Measurements from ENCODE around the gene ASCC2.
"Not testable (repeated sequence)": the region's sequence is repeated elsewhere in the genome, so short reads cannot be mapped to it uniquely, and the experiment has no call there.

The ASCC2 gene

DNA sequence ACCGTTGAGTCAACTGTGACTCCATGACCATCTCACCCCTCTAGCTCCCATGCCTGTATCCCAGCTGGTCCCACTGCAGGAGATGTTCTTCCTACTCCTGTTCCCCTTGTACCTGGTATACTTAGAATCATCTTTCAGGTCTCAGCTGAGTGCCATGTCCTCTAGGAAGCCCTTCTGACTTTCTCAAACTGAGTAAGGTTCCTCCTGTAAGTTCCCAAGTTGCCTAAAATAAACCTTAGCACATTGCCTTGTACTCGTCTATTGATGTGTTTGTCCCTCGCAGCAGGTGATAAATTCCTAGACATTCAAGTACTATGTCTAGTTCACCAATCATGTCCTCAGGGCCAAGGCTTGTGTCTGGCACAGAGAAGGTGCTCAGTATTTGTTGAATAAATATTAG is 18.4 kb upstream of the ASCC2 start:
- DNase-seq (ENCODE audit: low spot score): no peak

DNA sequence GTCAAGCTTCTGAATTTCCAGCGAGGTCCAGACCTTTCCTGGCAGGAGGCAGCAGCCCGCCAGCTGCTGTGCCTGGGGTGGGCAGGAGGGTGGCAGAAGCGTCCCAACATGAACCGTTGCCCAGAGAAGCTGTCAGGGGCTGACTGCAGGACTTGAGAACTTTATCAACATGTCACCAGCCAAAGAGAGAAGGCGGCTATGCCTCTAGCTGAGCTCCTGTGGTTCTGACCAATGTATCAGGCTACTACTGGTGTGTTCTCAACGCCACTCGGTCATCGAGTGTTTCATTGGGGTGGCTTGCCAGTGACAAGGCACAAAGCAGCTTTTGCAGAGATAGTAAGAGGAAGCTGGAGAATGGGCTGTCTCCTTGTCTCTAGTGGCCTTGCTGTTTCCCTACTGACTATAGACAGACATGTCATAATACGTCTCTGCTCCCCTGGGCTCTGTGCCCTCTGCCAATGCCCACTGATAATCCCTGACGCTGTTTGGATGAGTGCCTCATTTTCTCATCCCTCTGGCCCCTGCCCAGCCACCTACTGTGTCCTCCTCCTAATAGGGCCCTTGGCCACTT is 17.6 kb upstream of the ASCC2 start:
- DNase-seq (ENCODE audit: low spot score): no peak

DNA sequence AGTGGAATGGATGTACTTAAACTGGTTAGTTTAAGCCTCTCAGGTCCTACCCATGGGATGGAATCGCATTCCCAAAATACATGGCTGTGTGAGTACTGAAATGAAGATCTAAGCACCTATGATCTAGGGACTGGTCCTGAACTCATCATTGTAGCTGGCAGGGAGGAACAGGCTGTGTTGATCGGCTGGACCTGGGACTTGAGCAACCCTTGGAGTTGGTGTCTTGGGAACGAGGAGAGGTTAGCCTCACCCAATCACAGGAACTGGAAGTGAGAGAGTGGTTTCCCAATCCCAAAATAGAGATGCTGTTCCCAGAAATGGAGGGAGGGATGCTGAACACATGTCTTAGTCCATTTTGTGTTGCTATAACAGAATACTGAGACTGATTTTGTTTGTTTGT is 16.4 kb upstream of the ASCC2 start:
- DNase-seq (ENCODE audit: low spot score): no peak

DNA sequence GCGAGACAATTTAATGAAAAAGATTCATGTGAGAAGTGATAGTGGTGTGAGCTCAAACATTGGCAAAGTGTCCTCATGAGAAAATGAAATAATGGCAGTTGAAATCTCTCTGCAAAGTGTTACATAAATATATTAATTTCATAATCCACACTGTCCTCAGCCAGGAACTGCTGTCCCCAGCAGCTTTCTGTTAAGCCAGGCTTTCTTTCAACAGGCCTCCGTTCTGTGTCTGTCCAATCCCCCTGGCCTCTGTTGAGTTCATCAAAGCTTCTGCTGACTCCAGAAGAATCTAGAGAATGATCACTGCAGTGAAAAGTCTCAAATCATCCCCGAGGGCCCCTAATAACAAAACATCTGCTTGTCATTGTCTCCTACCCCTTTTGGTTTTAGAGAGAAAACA is 10.0 kb upstream of the ASCC2 start:
- no peak for DNase-seq (ENCODE audit: low spot score)

DNA sequence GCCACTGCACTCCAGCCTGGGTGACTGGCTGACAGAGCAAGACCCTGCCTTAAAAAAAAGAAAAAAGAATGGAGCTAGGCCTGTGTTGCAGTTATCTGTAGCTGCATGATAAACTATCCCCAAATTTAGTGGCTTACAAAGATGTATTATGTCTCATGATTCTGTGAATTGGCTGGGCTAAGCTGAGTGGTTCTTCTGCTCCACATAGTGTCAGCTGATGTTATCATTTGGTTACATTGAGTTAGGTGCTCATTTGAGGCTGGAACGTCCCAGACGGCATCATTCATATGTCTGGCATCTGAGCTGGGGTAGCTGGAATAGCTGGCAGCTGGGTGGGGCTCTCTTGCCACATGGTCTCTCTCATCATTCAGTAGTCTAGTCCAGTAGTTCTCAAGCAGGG is 8.2 kb upstream of the ASCC2 start:
- DNase-seq (ENCODE audit: low spot score): no peak

DNA sequence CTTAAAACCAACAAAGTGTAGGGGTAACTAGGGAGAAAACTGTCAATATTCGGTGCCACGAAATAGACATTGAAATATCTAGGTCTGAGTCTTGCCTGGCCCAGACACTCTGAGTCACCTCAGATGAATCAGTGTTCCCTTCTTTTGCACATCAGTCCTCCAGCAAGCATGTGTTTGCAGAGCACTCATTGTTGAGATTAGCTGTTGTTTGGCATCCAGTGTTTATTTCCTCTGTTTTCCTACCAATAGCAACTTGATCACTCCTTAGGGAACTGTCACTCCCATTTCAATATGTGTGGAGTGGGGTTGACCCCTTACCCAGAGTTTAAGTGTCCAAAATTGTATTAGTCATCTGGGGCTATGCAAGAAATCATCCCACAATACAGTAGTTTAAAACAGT is 4.7 kb upstream of the ASCC2 start:
- DNase-seq (ENCODE audit: low spot score): peak; percentile 19

DNA sequence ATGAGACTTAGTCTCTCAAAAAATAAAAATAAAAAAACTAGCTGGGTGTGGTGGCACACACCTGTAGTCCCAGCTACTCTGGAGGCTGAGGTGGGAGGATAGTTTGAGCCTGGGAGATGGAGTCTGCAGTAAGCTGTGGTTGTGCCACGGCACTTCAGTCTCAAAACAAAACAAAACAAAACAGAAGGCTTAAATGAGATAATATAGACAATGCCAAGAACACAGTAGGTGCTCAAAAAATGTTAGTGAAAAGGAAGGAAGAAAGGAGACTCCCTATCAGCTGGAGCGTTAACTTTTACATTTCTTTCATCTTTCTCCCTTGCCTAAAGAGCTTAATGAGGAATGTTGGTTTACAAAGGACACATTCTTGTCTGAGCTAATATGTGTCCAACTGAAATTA is 4.1 kb upstream of the ASCC2 start:
- no peak for DNase-seq (ENCODE audit: low spot score)

DNA sequence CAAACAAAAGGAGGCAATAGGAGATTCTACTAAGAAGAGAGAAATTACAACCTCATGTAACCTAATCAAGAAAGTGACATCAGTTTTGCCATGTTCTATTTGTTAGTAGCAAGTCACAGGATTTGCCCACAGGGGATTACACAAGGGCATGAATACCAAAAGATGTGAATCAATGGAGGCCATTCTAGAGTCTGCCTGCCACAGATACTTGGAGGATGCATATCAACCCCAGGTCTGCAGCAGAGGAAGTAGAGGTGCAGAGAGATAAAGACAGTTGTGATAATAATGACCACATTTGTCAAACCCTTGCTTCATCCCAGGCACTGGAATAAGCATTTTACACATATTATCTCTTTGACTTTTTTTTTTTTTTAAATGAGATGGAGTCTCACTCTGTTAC is 2.4 kb upstream of the ASCC2 start:
- no peak for DNase-seq (ENCODE audit: low spot score)

DNA sequence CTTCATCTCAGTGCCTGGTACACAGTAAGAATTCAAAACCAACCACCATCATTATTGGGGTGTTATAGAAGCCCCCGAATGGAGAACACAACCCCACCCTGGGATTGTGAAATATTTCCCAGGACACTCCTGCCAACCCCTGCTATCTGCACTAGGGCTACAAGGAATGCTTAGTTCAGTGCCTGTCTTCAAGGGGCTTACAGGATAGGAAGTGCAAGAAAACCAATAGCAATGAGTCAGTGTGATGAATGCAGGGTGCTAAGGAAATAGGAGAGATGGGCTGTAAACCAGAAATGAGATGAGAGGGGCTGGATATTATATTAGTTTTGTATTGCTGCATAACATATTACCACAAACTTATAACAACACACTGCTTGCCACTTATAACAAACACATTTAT is 965 bp upstream of the ASCC2 start:
- no peak for DNase-seq (ENCODE audit: low spot score)

DNA sequence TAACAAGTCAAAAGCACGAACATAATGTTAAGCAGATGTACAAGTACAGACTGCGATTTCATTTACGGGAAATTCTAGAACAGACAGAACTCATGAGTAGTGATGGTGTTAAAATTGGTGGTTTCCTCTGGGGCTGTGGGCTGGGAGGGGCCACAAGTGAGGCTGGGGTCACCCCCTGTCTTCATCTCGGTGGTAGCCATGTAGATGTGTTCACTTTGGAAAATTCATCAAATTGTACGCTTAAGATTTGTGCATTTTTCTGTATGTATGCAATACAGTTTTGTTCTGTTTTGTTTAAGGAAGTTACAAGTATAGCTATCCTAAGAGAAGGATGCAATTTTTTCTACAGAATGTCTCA is 504 bp upstream of the ASCC2 start:
- no peak for DNase-seq (ENCODE audit: low spot score)

DNA sequence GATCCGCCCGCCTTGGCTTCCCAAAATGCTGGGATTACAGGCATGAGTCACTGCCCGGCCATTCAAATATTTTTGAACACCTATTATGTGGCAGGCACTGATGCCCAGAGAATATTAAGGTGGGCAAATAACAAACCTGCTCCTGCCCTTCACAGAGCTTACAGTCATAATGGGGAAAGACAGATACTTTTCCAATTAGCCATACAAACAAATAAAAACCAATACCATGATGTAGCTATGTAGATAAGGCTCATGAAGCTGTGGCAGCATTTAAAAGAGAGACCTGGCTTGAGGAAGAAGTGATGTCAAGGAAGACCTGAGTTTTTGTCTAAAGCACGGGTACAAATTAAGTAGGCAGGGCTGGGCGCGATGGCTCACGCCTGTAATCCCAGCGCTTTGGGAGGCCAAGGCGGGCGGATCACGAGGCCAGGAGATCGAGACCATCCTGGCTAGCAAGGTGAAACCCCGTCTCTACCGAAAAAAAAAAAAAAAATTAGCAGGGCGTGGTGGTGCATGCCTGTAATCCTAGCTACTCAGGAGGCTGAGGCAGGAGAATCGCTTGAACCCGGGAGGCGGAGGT is 1.2 kb downstream of the ASCC2 start:
- DNase-seq (ENCODE audit: low spot score): not testable (repeated sequence)

DNA sequence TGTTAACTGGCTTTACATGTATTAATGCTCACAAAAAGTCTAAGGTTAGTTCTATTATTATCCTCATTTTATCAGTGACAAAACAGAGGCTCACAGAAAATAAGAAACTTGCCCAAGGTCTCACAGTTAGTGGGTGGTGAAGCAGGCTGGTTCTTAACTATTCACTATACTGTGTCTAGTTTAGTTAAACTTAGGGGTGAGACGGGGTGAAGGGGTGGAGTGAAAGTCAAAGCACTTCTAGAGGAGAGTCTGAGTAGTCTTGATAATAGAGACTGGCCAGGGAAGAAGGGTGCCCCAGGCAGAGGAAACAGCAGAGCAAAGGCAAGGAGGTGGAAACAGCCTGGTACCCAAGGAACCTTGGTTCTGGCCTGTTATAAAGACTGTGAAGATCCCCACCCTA is 4.0 kb downstream of the ASCC2 start:
- DNase-seq (ENCODE audit: low spot score): no peak

DNA sequence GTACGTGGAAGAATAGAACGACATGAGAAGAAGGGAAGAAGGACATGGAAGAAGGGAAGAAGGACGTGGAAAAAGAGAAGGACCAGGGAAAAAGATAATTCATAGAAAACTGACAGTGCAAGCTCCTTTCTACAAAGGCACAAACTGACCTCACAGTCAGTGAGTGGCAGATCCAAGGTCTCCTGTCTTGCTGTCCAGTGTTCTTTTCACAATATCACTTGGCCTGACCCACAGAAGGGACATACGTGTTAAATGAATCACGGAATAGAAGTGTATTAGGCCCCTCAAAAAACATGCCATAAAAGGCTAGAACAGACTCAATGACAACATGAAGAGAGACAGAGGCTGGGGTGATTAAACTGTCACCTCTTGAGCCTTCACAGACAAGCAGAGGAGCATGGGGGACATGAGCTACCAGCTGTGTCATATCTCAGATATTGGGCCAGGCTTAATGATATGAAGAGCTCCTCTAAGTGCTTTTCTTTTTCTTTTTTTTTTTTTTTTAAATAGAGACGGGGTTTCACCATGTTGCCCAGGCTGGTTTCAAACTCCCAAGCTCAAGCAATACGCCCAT is 4.6 kb downstream of the ASCC2 start:
- DNase-seq (ENCODE audit: low spot score): no peak

DNA sequence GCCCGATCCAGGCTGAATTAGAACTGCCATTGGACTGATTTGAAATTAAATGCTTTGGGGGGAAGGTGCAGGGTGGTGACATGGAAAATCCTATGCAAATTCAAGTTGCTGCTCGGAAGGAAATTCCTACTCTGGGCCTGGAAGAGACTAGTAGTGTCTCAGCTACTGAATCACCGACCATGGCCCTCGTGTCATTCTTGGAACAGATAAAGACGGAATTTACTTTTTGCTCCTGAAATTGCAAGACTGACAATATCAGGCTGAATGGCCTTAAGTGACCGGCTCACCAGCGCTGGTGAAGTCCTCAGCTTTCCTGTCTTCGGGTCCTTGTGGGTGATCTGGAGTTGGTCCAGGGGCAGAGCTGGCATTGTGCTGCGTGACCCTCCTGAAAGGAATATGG is 6.1 kb downstream of the ASCC2 start:
- DNase-seq (ENCODE audit: low spot score): no peak

DNA sequence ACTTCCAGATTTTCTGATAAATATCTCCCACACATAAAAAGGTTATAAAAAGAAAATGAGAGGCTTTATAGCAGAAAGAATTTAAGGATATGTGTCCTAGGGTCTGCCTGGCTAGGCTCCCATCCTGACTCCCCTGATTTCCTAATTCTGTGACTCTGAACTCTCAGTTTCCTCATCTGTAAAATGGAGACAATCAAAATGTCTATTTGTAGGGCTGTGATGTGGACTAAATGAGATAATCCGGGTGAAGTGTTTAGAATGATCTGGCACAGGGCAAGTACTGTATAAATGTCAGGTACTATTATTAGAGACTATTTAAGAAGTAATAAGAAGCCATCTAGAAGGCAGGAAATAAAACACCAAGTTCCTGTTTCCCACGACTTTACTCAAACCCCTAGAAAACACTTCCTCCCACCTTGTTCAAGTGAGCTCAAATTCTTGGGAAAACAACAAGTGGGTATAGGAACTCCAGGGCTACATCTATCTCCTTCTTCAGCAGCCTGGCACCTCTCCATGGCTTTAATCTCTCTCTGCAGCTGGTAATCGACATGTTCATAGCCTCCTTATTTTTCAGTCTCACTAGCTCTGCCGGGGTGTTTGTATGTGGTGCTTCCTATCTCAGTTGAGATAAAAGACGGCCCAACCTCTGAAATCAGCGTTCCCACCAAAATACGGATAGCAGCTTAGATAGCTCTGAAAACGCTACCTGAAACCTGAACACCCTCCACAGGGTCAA is 6.7 kb downstream of the ASCC2 start:
- DNase-seq (ENCODE audit: low spot score): no peak

DNA sequence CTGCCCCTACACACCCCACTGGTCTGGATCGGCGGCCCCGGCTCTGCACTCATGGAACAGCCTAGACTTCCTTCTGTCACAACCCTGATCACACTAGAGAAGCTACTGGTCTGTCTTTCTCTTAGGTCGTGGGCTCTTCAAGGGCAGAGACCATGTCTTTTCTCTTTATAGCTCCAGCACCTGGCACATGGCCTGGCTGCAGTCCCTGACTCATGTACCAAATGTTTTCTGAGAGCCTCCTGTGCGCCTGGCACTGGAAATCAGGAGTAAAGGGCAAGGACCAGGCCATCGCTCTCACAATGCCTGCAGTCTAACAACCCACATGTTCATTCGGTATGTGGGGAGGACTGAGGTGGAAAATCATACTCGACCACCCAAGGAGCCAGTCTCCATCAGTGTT is 7.5 kb downstream of the ASCC2 start:
- DNase-seq (ENCODE audit: low spot score): no peak

DNA sequence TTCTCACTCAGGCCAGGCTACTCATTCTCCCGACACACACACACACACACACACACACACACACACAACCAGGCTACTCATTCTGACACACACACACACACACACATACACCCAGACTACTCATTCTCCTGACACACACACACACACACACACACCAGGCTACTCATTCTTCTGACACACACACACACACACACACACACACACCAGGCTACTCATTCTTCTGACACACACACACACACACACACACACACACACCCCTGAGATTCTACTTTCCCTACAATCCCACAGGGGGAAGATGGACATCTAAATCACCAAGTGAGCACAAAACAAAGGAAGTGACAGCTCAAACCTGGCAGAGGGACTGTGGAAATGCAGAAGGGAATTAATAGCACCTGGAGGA is 10.3 kb downstream of the ASCC2 start:
- DNase-seq (ENCODE audit: low spot score): not testable (repeated sequence)

DNA sequence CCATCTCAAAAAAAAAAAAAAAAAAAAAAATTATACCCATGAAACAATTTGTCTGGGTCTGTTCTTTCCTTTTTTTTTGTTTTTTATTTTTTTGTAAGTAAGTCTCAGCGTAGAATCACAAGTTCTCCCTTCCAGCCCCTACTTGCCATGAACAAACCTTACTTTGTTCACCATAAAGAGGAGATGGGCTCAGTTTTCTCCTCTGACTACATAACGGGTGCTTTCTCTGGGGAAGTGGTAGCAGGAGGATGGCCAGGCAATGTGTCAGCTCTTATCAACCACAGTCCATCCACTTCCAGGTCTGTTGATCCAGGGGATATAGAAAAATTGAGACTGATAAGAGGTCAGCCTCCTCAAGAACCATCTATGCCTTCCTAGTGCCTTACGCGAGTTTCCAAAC is 11.0 kb downstream of the ASCC2 start:
- DNase-seq (ENCODE audit: low spot score): no peak

DNA sequence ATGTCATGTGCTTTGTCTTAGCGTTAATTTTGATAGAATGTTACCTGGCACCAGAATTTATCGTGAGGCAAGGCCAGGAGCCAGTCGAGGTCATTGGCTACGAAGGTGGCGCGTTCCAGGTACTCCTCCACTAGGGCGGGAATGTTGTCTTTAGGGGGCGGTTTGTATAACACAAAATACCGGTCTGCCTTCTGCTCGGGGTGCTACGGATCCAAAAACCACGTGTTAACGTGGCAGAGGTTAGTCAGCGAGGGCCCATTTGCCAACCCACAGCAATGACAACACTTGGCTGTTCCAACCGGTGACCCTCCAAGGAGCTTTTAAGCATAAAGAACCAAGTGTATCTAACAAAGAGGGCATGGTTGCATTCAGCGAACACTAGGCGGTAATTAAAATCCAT is 12.5 kb downstream of the ASCC2 start:
- DNase-seq (ENCODE audit: low spot score): no peak

DNA sequence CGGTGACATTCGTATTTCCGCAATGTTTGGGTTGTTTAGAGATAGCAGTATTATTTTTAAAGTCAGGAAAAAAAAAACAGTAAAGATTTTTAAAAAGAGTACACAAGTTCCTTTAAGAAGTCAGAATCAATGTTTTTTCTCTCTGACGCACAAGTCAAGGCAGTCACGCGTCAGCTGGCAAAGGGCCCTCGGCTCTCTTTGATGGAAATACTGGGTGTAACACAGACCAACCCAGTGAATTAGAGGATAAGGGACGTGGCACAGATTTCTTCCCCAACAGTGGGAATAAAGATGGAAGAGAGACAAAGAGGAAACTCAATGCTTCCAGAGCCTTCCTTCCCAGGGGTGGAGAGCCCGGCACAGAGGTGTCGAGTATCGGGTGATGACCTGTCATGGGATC is 13.4 kb downstream of the ASCC2 start:
- DNase-seq (ENCODE audit: low spot score): no peak

DNA sequence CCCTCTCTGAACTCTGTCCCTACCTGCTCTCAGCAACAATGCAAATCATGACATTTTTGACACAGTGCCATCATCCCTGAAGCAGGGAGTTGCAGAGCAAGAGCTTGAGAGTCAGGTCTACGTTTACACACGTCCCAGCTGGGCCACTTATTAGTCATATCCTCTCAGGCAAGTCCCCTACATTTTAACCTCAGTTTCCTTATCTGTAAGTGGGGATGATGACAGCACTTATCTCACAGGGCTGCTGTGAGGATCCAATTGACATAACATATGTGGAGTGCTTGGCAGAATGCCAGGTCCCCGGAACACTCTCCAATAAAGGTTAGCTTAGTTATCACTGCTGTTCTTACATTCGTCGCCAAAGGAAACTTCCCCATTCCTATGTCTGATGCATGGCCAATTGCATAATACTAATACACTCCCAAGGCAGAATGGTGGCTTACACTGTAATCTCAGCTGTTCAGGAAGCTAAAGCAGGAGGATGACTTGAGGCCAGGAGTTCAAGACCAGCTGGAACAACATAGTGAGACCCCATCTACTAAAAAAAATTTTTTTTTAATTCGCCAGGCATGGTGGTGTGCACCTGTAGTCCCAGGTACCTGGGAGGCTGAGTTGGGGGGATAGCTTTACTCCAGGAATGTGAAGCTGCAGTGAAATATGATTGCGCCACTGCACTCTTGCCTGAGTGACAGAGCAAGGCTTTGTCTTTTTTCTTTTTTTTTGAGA is 16.6 kb downstream of the ASCC2 start:
- DNase-seq (ENCODE audit: low spot score): peak; percentile 87

DNA sequence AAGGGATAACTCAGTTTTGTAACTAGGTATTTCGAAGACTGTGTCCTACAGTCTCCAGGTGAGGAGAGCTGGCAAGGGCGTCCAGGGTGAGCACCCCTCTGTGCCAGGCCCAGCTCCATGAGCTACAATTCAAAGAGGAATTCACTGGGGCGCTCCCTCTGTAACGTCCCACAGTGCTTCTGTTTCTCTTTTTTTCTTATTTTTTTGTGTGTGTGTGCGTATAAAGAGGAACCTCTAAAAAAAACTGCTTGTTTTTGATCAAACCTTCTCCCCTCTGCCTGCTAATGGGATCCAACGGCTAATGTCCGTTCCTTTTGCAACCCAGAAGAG is 17.1 kb downstream of the ASCC2 start:
- no peak for DNase-seq (ENCODE audit: low spot score)

DNA sequence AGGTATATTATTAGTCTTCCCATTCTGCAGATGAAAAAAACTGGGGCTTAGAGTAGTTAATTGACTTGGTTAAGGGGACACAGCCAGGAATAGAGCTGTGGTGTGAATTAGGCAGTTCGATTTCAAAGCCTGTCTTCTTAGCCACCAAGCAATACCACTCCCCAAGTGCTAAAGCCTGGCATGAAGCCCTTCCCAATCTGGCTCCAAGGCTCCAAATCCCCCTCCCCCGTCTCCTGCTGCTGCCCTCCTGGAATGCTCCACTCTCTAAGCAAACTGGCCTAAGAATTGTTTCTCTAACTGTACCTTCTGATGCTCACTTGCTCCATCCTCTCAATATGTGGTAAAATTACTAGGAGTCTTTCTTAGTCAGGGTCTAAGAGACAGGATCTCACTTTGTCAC is 18.6 kb downstream of the ASCC2 start:
- no peak for DNase-seq (ENCODE audit: low spot score)
